Breast epithelium (tissue), 4 donors: ENCODE results near the gene EHF. TPM values are rescaled to one million over a fixed set of nuclear protein-coding genes. Genes with fewer than 3 reads are reported as not detected.

ENCODE experiments used
- DNase-seq, 2 donors: peaks; one replicate each; pipeline ENCODE4 v3.0.0-alpha.2; 2019; ENCODE audit warnings: low spot score in 2 of 2
- H3K27ac ChIP-seq, 2 donors: fragments of 200-600 bp; sonication (generic) in 1 of 2; one replicate each; pipeline ENCODE4 v1.5.1; 2016 to 2019; ENCODE audit warnings: mild to moderate bottlenecking in 1 of 2
- H3K27me3 ChIP-seq, 2 donors: fragments of 200-600 bp; sonication (generic) in 1 of 2; one replicate each; pipeline versions ENCODE4 v1.5.1 to v1.6.0; 2017 to 2019; ENCODE audit warnings: control low read depth in 1 of 2, mild to moderate bottlenecking in 1 of 2
- H3K36me3 ChIP-seq: fragments of 200-600 bp; one replicate; pipeline ENCODE4 v1.5.1; 2019
- H3K4me1 ChIP-seq, 2 donors: fragments of 200-600 bp; sonication (generic); one replicate each; pipeline ENCODE4 v1.5.1; 2016 to 2019; ENCODE audit warnings: control low read depth in 1 of 2
- H3K4me3 ChIP-seq, 3 donors: fragments of 200-600 bp; sonication (generic); 1 replicate in 2 of 3; 2 replicates in 1 of 3; pipeline ENCODE4 v1.5.1; 2016 to 2019; ENCODE audit warnings: mild to moderate bottlenecking in 3 of 3, moderate library complexity in 2 of 3
- H3K9me3 ChIP-seq, 2 donors: fragments of 200-600 bp; sonication (generic) in 1 of 2; one replicate each; pipeline ENCODE4 v1.5.1; 2016 to 2019; ENCODE audit warnings: control low read depth in 1 of 2
- CTCF ChIP-seq, 3 donors: fragments of 450-650 bp; IDR thresholded peaks; one replicate each; pipeline ENCODE4 v1.5.1; 2016 to 2017; ENCODE audit warnings: antibody characterized with exemption in 3 of 3, mild to moderate bottlenecking in 3 of 3, moderate library complexity in 3 of 3
- POLR2A ChIP-seq: fragments of 450-650 bp; IDR thresholded peaks from one replicate; pipeline ENCODE4 v1.6.1; 2016; ENCODE audit warnings: antibody characterized with exemption, mild to moderate bottlenecking, moderate library complexity
- POLR2AphosphoS5 ChIP-seq, 3 donors: sonication (generic); formaldehyde crosslinking; IDR thresholded peaks; one replicate each; pipeline ENCODE4 v1.6.1; 2017; ENCODE audit warnings: antibody characterized with exemption in 3 of 3
- intact Hi-C: fragments of 100-400 bp; cut with DNase I; formaldehyde crosslinking; loops from one replicate; pipeline ENCODE4 v1.15.1; 2023; ENCODE audit warnings: low total_unique reads
- total RNA-seq, 3 donors: library from RNA; depleted of rRNA; stranded (reverse); fragments of >200 nt; gene quantifications; one replicate each; pipeline ENCODE4 v1.1.0, GENCODE V29; 2016

EHF gene
- total RNA-seq, 3 donors from 2014 or later: 0.16 to 392 (median 132) TPM

- Histone ChIP-seq H3K9me3 (no peaks in the 10 kb centered on the region), H3K27ac (no peak overlapping the region), H3K36me3 (no peaks in the 10 kb centered on the region), H3K27me3 (no peaks in the 10 kb centered on the region), H3K4me1 (no peaks in the 10 kb centered on the region), H3K4me3 (no peak overlapping the region)
- intact Hi-C loops: no loop called here
- DNase-seq: no peak
- TF ChIP-seq POLR2AphosphoS5 (IDR thresholded peaks at IDR 0.05): no peak
- no peak for TF ChIP-seq POLR2A
- TF ChIP-seq CTCF (IDR thresholded peaks at IDR 0.05): no peak
Measured at GRCh38 chr11:34601085-34601444, 19.8 kb upstream of the EHF start.

GRCh38 chr11:34601609-34602008 is 19.3 kb upstream of the EHF start:
- H3K27ac ChIP-seq: no peak overlapping the region
- no peaks in the 10 kb centered on the region for H3K36me3 ChIP-seq
- no peak for TF ChIP-seq POLR2A
- no peak for TF ChIP-seq CTCF (IDR thresholded peaks at IDR 0.05)
- no peak for TF ChIP-seq POLR2AphosphoS5 (IDR thresholded peaks at IDR 0.05)
- no peak for DNase-seq
- H3K4me3 ChIP-seq: no peak overlapping the region
- no peaks in the 10 kb centered on the region for H3K9me3 ChIP-seq
- H3K4me1 ChIP-seq: no peaks in the 10 kb centered on the region
- H3K27me3 ChIP-seq: no peaks in the 10 kb centered on the region
- intact Hi-C loops: no loop called here

GRCh38 chr11:34602245-34602644 is 18.6 kb upstream of the EHF start:
- no peak overlapping the region for H3K27ac ChIP-seq
- no peaks in the 10 kb centered on the region for H3K9me3 ChIP-seq
- no peaks in the 10 kb centered on the region for H3K27me3 ChIP-seq
- DNase-seq: no peak
- H3K36me3 ChIP-seq: no peaks in the 10 kb centered on the region
- no peaks in the 10 kb centered on the region for H3K4me1 ChIP-seq
- TF ChIP-seq CTCF (IDR thresholded peaks at IDR 0.05) (no peak), POLR2A (no peak), POLR2AphosphoS5 (IDR thresholded peaks at IDR 0.05) (no peak)
- intact Hi-C loops: no loop called here
- H3K4me3 ChIP-seq: no peak overlapping the region

GRCh38 chr11:34603129-34604001 is 17.5 kb upstream of the EHF start:
- intact Hi-C loops: no loop called here
- Histone ChIP-seq H3K27ac (no peak overlapping the region), H3K4me3 (no peak overlapping the region), H3K27me3 (no peaks in the 10 kb centered on the region), H3K36me3 (no peaks in the 10 kb centered on the region), H3K4me1 (no peaks in the 10 kb centered on the region), H3K9me3 (no peaks in the 10 kb centered on the region)
- no peak for DNase-seq
- TF ChIP-seq POLR2A: no peak
- TF ChIP-seq POLR2AphosphoS5 (IDR thresholded peaks at IDR 0.05): no peak
- no peak for TF ChIP-seq CTCF (IDR thresholded peaks at IDR 0.05)

GRCh38 chr11:34604145-34604544 is 16.7 kb upstream of the EHF start:
- Histone ChIP-seq H3K27me3 (no peaks in the 10 kb centered on the region), H3K4me3 (no peak overlapping the region), H3K9me3 (no peaks in the 10 kb centered on the region), H3K4me1 (no peaks in the 10 kb centered on the region), H3K36me3 (no peaks in the 10 kb centered on the region), H3K27ac (no peak overlapping the region)
- TF ChIP-seq POLR2AphosphoS5 (IDR thresholded peaks at IDR 0.05) (no peak), CTCF (IDR thresholded peaks at IDR 0.05) (no peak), POLR2A (no peak)
- intact Hi-C loops: no loop called here
- DNase-seq: no peak
